Right lobe of liver (tissue), 6 donors: Measurements from ENCODE around the gene TSC1. TPM values are rescaled to one million over a fixed set of nuclear protein-coding genes. Genes with fewer than 3 reads are reported as not detected.
A peak's percentile ranks its signal among the peaks of the same experiment; 100 is the strongest.

Experiments
- ATAC-seq, 4 donors: fragments of 200-7000 bp; cut with Tn5 transposase; one replicate each; pipeline ENCODE4 v1.9.1; 2020; ENCODE audit warnings: mild to moderate bottlenecking in 4 of 4, moderate library complexity in 4 of 4
- DNase-seq, 3 donors: peaks; one replicate each; pipeline ENCODE4 v3.0.0-alpha.2; 2020
- H3K27ac ChIP-seq, 3 donors: fragments of 200-600 bp; one replicate each; pipeline ENCODE4 v1.8.0; 2022
- H3K27me3 ChIP-seq, 2 donors: fragments of 200-600 bp; one replicate each; pipeline ENCODE4 v1.8.0; 2022
- H3K36me3 ChIP-seq, 4 donors: fragments of 200-600 bp; sonication (generic) in 1 of 4; one replicate each; pipeline versions ENCODE4 v1.5.1 to v1.8.0; 2017 to 2022; ENCODE audit warnings: control low read depth in 1 of 4
- H3K4me1 ChIP-seq, 4 donors: fragments of 200-600 bp; sonication (generic) in 1 of 4; one replicate each; pipeline versions ENCODE4 v1.5.1 to v1.8.0; 2017 to 2022; ENCODE audit warnings: control low read depth in 1 of 4
- H3K4me3 ChIP-seq, 3 donors: fragments of 200-600 bp; one replicate each; pipeline ENCODE4 v1.8.0; 2022
- H3K9me3 ChIP-seq, 4 donors: fragments of 200-600 bp; sonication (generic) in 1 of 4; one replicate each; pipeline versions ENCODE4 v1.5.1 to v1.8.0; 2017 to 2022; ENCODE audit warnings: control low read depth in 1 of 4
- POLR2A ChIP-seq: fragments of 450-650 bp; IDR thresholded peaks from one replicate; pipeline ENCODE4 v1.6.1; 2017; ENCODE audit warnings: antibody characterized with exemption, mild to moderate bottlenecking
- WGBS: methylation state at CpG from one replicate; pipeline ENCODE4 v1.1.6; 2018; ENCODE audit warnings: low coverage, low lambda C conversion rate; ENCODE audit not compliant: insufficient coverage; ENCODE audit errors: missing lambda C conversion rate; 5-methylcytosine and 5-hydroxymethylcytosine counted together
- intact Hi-C, 2 donors: fragments of 100-400 bp; cut with DNase I; formaldehyde crosslinking; loops; one replicate each; pipeline versions ENCODE4 v1.11.2 to v1.14.1; 2022
- total RNA-seq, 6 experiments: library from RNA; depleted of rRNA in 2 of 6; stranded (reverse); fragments of >200 nt in 2 of 6; fragmentation: NEBNext Ultra II Directional in 3 of 6; extraction: Animal tissue kit (Norgen Biotek cat#: 25700) in 3 of 6; gene quantifications; one replicate each; pipeline versions ENCODE4 v1.1.0 to v1.2.4, GENCODE V29; 2016 to 2023
- TF ChIP-seq, protein P1 (sequence below), 4 donors: fragments of 200-600 bp in 3 of 4; fragments of 450-650 bp in 1 of 4; IDR thresholded peaks; one replicate each; pipeline versions ENCODE4 v1.5.1 to v1.8.0; 2016 to 2022; ENCODE audit warnings: antibody characterized with exemption in 4 of 4, mild to moderate bottlenecking in 2 of 4
- donor health status: DM: no; HTN: yes; CAD: no.
- donor health status: DM: no; HTN: no; CAD: no.
- donor health status: DM: no; HTN: no; CAD: no.
- donor health status: DM: no; HTN: yes; CAD: no.
- donor health status: DM: no; HTN: yes; CAD: no.

Gene TSC1
- total RNA-seq, 6 experiments from 2014 or later: 14.2 to 22.8 (median 18.3) TPM

DNA sequence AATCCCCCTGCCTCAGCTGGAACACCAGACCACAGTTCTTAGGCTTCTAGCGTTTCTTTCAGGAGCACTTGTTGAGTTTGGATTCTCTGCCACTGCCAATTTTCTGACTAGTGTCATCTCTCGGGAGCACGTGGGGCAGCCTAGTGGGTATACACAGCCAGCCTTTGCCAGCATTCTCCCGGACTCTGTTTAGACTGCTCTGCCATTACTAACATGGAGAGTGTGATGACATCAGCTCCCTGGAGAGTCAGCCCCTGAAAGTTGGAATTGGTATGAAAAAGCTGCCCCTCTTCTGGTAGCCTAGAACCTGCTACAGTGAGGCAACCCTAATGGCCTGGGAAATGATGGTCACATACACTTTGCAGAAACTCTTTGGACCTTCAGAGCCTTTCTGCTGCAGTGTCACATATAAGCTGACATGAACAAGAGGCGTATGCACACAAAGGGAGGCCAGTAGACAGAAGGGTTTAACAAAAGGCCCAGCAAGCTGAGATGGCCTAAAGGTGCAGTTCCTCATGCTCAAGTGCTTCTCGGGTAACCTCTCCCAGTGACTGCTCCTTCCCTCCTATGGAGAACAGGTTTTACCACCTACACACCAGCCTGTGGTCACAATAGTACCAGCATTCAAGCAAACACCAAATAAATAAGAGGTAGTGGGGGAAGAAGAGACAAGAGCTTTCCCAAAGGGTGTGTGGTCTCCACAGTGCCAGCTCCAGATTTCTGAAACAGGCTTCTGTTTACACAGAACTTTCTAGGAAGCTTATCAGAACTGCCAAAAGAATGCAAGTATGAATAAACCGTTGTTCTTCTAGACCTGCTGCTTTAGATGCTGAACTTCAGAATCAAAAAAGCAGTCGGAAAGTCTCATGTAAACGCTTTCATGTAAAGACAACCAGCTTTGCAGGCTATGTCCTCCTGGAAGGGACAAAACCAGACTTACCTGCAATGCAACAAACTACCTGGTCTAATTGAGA, 49.3 kb downstream of the TSC1 start:
- no peak for DNase-seq
- TF ChIP-seq, protein P1, sequence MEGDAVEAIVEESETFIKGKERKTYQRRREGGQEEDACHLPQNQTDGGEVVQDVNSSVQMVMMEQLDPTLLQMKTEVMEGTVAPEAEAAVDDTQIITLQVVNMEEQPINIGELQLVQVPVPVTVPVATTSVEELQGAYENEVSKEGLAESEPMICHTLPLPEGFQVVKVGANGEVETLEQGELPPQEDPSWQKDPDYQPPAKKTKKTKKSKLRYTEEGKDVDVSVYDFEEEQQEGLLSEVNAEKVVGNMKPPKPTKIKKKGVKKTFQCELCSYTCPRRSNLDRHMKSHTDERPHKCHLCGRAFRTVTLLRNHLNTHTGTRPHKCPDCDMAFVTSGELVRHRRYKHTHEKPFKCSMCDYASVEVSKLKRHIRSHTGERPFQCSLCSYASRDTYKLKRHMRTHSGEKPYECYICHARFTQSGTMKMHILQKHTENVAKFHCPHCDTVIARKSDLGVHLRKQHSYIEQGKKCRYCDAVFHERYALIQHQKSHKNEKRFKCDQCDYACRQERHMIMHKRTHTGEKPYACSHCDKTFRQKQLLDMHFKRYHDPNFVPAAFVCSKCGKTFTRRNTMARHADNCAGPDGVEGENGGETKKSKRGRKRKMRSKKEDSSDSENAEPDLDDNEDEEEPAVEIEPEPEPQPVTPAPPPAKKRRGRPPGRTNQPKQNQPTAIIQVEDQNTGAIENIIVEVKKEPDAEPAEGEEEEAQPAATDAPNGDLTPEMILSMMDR (IDR thresholded peaks at IDR 0.05): no peak
- no peak for TF ChIP-seq POLR2A
- Histone ChIP-seq H3K4me3 (no peak overlapping the region), H3K9me3 (no peaks in the 10 kb centered on the region), H3K36me3 (peaks cover 3 to 51% (median 16%) of the 10 kb centered on the region in 4 donors), H3K27ac (no peak overlapping the region), H3K27me3 (no peaks in the 10 kb centered on the region), H3K4me1 (no peaks in the 10 kb centered on the region)
- 76% methylated on average over 8 of the region's 9 CpGs for WGBS
- intact Hi-C loops: no loop called here
- ATAC-seq: no peak

DNA sequence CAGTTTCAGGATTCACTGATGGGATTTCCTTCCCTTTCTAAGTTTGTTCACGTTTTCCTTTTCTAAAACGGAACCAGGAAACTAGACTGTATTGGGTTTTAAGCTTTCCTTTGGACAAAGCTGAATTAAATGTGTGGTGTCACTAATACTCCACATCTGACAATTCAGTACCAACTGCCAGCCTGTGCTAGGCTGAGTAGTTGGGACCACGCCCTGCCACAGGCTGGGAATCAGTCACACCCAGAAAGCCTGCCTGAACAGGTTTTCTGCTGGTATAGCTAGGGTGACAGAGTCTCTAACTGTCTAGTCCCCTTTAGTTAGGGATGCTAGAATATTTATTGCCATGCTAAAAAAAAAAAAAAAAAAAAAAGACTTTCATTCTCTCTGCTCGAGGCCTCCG, 50.1 kb downstream of the TSC1 start:
- no peaks in the 10 kb centered on the region for H3K4me1 ChIP-seq
- TF ChIP-seq POLR2A: no peak
- TF ChIP-seq, protein P1 (IDR thresholded peaks at IDR 0.05): no peak
- no peak overlapping the region for H3K27ac ChIP-seq
- ATAC-seq: no peak
- H3K9me3 ChIP-seq: no peaks in the 10 kb centered on the region
- H3K36me3 ChIP-seq: peaks cover 3 to 43% (median 16%) of the 10 kb centered on the region in 4 donors
- no peaks in the 10 kb centered on the region for H3K27me3 ChIP-seq
- H3K4me3 ChIP-seq: no peak overlapping the region
- WGBS: 79% methylated on average over 4 of the region's 5 CpGs
- DNase-seq: no peak
- intact Hi-C loops: no loop called here

DNA sequence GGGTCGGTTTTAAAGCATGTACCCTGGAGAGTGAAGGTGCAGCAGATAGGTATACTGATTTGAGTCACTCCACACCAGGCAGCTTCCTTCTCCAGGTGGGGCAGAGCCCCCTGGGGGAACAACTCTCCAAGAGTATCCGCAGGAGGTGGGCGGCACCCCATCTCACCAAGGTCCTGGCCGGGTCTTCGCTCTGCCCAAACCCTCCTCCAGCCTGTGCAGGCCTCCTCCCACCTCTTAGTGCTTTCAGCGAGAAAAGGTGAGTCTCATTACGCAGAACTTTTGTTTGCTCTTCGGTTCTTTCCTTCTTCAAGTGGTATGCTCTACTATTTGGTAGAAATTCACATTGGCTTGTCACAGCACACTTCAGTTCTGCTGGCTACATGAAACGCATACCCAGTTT, 52.0 kb downstream of the TSC1 start:
- Histone ChIP-seq H3K4me3 (no peak overlapping the region), H3K27ac (no peak overlapping the region), H3K36me3 (peaks cover 0 to 26% (median 12%) of the 10 kb centered on the region in 4 donors), H3K27me3 (no peaks in the 10 kb centered on the region), H3K4me1 (no peaks in the 10 kb centered on the region), H3K9me3 (no peaks in the 10 kb centered on the region)
- ATAC-seq (no peak), DNase-seq (no peak)
- TF ChIP-seq POLR2A: no peak
- TF ChIP-seq, protein P1 (IDR thresholded peaks at IDR 0.05): no peak
- 78% methylated on average over 8 of the region's 9 CpGs for WGBS
- intact Hi-C loops: no loop called here

GRCh38 chr9:132888151-132888550, 56.3 kb downstream of the TSC1 start:
- no peaks in the 10 kb centered on the region for H3K4me1 ChIP-seq
- no peak overlapping the region for H3K27ac ChIP-seq
- intact Hi-C loops: no loop called here
- no peaks in the 10 kb centered on the region for H3K9me3 ChIP-seq
- H3K27me3 ChIP-seq: no peaks in the 10 kb centered on the region
- H3K36me3 ChIP-seq: no peaks in the 10 kb centered on the region
- TF ChIP-seq, protein P1 (IDR thresholded peaks at IDR 0.05): no peak
- TF ChIP-seq POLR2A: no peak
- 100% methylated on average over 1 of the region's 18 CpGs for WGBS
- DNase-seq (no peak), ATAC-seq (peak in 1 of 4 donors; percentile 11)
- H3K4me3 ChIP-seq: no peak overlapping the region
